Neural crest cell (in vitro differentiated cells): ENCODE data around the gene TTC7B. TPM values are rescaled to one million over a fixed set of nuclear protein-coding genes. Genes with fewer than 3 reads are reported as not detected.

Source experiments
- DNase-seq: peaks from one replicate; pipeline ENCODE4 v3.0.0; 2021; ENCODE audit warnings: low read depth, mixed read lengths, low spot score
- H3K27ac Mint-ChIP-seq: one replicate; pipeline ENCODE4 v1.8.0; 2021; ENCODE audit warnings: mild to moderate bottlenecking, mixed read lengths; ENCODE audit not compliant: unreplicated experiment
- H3K27me3 Mint-ChIP-seq: 2 replicates; pipeline ENCODE4 v1.8.0; 2021; ENCODE audit warnings: low read depth, mild to moderate bottlenecking, mixed read lengths
- H3K36me3 Mint-ChIP-seq: 2 replicates; pipeline ENCODE4 v1.8.0; 2021; ENCODE audit warnings: low read depth, mild to moderate bottlenecking, mixed read lengths
- H3K4me1 Mint-ChIP-seq: 2 replicates; pipeline ENCODE4 v1.8.0; 2021; ENCODE audit warnings: mixed read lengths
- H3K4me3 Mint-ChIP-seq: one replicate; pipeline ENCODE4 v1.8.0; 2021; ENCODE audit warnings: mild to moderate bottlenecking, mixed read lengths
- H3K9me3 Mint-ChIP-seq: 2 replicates; pipeline ENCODE4 v1.8.0; 2021; ENCODE audit warnings: mixed read lengths
- total RNA-seq: library from RNA; stranded (reverse); gene quantifications from 2 replicates; pipeline ENCODE4 v1.2.1, GENCODE V29; 2021
- TF ChIP-seq, protein P1 (sequence below): fragments of 200-600 bp; sonication (generic); conservative IDR thresholded peaks from 2 replicates; pipeline ENCODE4 v1.5.0; 2021; ENCODE audit warnings: antibody characterized with exemption, mild to moderate bottlenecking

The TTC7B gene
- total RNA-seq, 1 donor from 2014 or later, result 56.4 TPM

GRCh38 chr14:90837355-90837754 is 21.1 kb upstream of the TTC7B start:
- DNase-seq, result no peak
- Mint-ChIP-seq H3K27ac (no peak overlapping the region), H3K9me3 (no peaks in the 10 kb centered on the region), H3K27me3 (no peaks in the 10 kb centered on the region), H3K4me3 (no peak overlapping the region), H3K36me3 (no peaks in the 10 kb centered on the region), H3K4me1 (peaks cover 10% of the 10 kb centered on the region)
- TF ChIP-seq, protein P1, sequence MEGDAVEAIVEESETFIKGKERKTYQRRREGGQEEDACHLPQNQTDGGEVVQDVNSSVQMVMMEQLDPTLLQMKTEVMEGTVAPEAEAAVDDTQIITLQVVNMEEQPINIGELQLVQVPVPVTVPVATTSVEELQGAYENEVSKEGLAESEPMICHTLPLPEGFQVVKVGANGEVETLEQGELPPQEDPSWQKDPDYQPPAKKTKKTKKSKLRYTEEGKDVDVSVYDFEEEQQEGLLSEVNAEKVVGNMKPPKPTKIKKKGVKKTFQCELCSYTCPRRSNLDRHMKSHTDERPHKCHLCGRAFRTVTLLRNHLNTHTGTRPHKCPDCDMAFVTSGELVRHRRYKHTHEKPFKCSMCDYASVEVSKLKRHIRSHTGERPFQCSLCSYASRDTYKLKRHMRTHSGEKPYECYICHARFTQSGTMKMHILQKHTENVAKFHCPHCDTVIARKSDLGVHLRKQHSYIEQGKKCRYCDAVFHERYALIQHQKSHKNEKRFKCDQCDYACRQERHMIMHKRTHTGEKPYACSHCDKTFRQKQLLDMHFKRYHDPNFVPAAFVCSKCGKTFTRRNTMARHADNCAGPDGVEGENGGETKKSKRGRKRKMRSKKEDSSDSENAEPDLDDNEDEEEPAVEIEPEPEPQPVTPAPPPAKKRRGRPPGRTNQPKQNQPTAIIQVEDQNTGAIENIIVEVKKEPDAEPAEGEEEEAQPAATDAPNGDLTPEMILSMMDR, result no peak

DNA sequence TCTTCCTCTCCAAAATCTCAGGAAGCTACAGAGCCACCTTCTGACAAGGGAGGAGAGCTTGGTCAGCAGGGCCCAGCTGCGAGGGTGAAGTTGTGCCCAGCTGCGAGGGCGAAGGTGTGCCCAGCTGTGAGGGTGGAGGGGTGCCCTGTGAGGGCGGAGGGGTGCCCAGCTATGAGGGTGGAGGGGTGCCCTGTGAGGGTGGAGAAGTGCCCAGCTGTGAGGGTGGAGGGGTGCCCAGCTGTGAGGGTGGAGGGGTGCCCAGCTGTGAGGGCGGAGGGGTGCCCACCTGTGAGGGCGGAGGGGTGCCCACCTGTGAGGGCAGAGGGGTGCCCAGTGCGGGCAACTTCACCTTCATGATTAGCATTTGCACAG is 20.4 kb upstream of the TTC7B start:
- Mint-ChIP-seq H3K36me3 (no peaks in the 10 kb centered on the region), H3K4me3 (no peak overlapping the region), H3K27me3 (no peaks in the 10 kb centered on the region), H3K27ac (no peak overlapping the region), H3K9me3 (no peaks in the 10 kb centered on the region), H3K4me1 (peaks cover 10% of the 10 kb centered on the region)
- TF ChIP-seq, protein P1, result no peak
- DNase-seq, result no peak

DNA sequence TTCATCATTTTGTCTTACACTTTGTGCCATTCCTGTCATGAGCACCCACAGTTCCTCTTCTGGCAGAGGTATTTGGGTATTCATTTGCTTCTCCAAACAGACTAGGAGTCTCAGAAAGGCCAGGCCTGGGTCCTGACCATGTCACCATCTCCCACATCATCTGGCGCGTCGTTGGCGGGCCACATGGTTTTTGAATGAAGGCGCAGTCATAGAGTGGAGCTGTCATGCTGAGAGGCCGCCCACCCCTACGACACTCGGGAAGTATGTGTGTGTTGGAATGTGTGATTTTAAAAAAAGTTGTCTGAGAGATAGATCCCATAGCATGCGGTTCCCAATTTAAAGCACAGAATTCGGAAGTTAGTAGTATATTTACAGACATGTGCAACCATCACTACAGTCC is 15.6 kb upstream of the TTC7B start:
- DNase-seq, result no peak
- H3K4me3 Mint-ChIP-seq, result no peak overlapping the region
- H3K9me3 Mint-ChIP-seq, result no peaks in the 10 kb centered on the region
- TF ChIP-seq, protein P1, result no peak
- peaks cover 5% of the 10 kb centered on the region for H3K4me1 Mint-ChIP-seq
- no peaks in the 10 kb centered on the region for H3K36me3 Mint-ChIP-seq
- no peak overlapping the region for H3K27ac Mint-ChIP-seq
- H3K27me3 Mint-ChIP-seq, result peaks cover 3% of the 10 kb centered on the region

DNA sequence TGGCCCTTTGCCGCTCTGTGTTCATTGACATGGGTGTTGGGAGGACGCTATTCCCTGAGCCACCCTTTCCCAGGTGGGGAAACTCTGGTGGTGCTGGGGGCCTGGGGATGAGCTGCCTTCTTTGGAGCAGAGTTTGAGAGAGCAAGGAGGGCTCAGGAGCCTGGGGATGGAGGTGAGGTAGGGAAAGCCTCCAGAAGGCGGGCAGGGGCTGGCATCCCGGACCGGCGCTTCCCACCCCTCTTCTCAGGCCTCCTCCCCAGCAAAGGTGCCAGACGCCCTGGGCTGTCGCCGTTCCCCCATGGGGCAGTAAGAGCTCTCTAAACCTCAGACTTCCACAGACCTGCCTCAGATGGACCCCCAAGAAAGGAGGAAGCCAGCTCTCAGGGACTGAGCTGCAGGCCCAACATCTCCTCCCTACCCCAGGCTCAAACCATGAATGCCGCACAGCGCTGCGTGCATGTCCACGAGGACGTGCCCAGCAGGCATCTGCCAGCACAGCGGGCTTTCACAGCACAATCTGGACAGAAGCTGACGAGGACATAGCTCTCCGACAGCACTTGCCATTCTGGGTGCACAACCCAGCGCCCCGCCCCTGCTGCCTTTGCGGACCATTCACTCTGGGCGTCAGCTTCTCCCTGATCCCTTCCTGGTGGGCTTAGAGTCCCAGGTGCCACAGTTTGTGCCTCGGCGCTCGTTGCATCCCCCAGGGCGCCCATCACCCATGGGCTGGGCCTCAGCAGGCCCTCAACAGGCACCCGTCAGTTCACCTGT is 14.9 kb upstream of the TTC7B start:
- Mint-ChIP-seq H3K4me3 (no peak overlapping the region), H3K27me3 (peaks cover 3% of the 10 kb centered on the region), H3K36me3 (no peaks in the 10 kb centered on the region), H3K27ac (no peak overlapping the region), H3K4me1 (peaks cover 5% of the 10 kb centered on the region), H3K9me3 (no peaks in the 10 kb centered on the region)
- TF ChIP-seq, protein P1, result no peak
- DNase-seq, result no peak

DNA sequence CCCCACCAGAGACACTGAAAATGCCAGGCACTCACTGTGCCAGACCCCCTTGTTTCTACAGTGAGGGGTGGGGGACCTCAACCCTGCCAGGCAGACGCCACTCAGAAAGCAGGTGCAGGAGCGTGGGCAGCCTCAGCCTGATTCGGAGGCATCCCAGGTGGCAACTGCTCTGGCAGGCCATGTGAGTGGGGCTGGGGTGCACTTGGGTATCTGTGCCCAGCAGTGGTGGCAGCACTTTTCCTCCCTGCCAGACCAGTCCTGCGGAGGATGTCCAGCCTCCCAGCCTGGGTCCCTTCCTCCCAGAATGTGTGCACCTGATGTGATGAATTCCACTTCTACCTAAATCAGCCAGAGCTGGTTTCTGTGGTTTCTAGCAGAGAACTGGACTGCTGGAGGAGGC is 13.4 kb upstream of the TTC7B start:
- TF ChIP-seq, protein P1, result no peak
- no peak for DNase-seq
- no peak overlapping the region for H3K4me3 Mint-ChIP-seq
- H3K9me3 Mint-ChIP-seq, result no peaks in the 10 kb centered on the region
- H3K27me3 Mint-ChIP-seq, result peaks cover 3% of the 10 kb centered on the region
- H3K36me3 Mint-ChIP-seq, result peaks cover 6% of the 10 kb centered on the region
- peaks cover 5% of the 10 kb centered on the region for H3K4me1 Mint-ChIP-seq
- no peak overlapping the region for H3K27ac Mint-ChIP-seq
